D721Med (cell line): ENCODE results near the gene GRIK4.

Experiments
- DNase-seq: peaks from one replicate; pipeline ENCODE4 v3.0.0; 2011; ENCODE audit warnings: low spot score; ENCODE audit not compliant: insufficient read length
- FAIRE-seq: peaks from 2 replicates; lab custom pipeline; 2011; peaks lifted over from hg19 to GRCh38; lab: Jason Lieb, UNC
- CTCF ChIP-seq: IDR thresholded peaks from 2 replicates; pipeline ENCODE4 v1.5.1; 2012; ENCODE audit warnings: mild to moderate bottlenecking, control low read depth; ENCODE audit not compliant: insufficient read depth; ENCODE audit errors: missing control alignments

Gene GRIK4

GRCh38 chr11:120837696-120838095, 326.1 kb downstream of the GRIK4 start:
- DNase-seq (no peak), FAIRE-seq (no peak)
- no peak for TF ChIP-seq CTCF

GRCh38 chr11:120839201-120839600, 327.7 kb downstream of the GRIK4 start:
- no peak for TF ChIP-seq CTCF
- no peak for FAIRE-seq
- no peak for DNase-seq

- FAIRE-seq (no peak), DNase-seq (no peak)
- no peak for TF ChIP-seq CTCF
Measured at GRCh38 chr11:120839846-120840402, 328.4 kb downstream of the GRIK4 start.

- no peak for TF ChIP-seq CTCF
- FAIRE-seq (no peak), DNase-seq (no peak)
Measured at GRCh38 chr11:120840661-120841060, 329.1 kb downstream of the GRIK4 start.

- no peak for DNase-seq
- FAIRE-seq, result no peak
- no peak for TF ChIP-seq CTCF
Measured at GRCh38 chr11:120841074-120841473, 329.5 kb downstream of the GRIK4 start.

GRCh38 chr11:120842195-120842594, 330.6 kb downstream of the GRIK4 start:
- FAIRE-seq (no peak), DNase-seq (no peak)
- TF ChIP-seq CTCF, result no peak

GRCh38 chr11:120853435-120853834, 341.9 kb downstream of the GRIK4 start:
- DNase-seq (no peak), FAIRE-seq (no peak)
- TF ChIP-seq CTCF, result no peak
